Dermis microvascular lymphatic vessel endothelial cell (primary cell): ENCODE data around the gene ATG7. TPM values are rescaled to one million over a fixed set of nuclear protein-coding genes. Genes with fewer than 3 reads are reported as not detected.
A peak's percentile ranks its signal among the peaks of the same experiment; 100 is the strongest.

ENCODE experiments used
- DNase-seq, 2 donors: peaks; one replicate each; pipeline versions ENCODE4 v3.0.0 to v3.0.0-alpha.2; 2010; ENCODE audit warnings: low read depth in 2 of 2
- total RNA-seq: library from RNA; depleted of rRNA; stranded (reverse); fragments of >200 nt; gene quantifications from 2 replicates; pipeline ENCODE4 v1.2.1, GENCODE V29; 2014

ATG7 gene, protein sequence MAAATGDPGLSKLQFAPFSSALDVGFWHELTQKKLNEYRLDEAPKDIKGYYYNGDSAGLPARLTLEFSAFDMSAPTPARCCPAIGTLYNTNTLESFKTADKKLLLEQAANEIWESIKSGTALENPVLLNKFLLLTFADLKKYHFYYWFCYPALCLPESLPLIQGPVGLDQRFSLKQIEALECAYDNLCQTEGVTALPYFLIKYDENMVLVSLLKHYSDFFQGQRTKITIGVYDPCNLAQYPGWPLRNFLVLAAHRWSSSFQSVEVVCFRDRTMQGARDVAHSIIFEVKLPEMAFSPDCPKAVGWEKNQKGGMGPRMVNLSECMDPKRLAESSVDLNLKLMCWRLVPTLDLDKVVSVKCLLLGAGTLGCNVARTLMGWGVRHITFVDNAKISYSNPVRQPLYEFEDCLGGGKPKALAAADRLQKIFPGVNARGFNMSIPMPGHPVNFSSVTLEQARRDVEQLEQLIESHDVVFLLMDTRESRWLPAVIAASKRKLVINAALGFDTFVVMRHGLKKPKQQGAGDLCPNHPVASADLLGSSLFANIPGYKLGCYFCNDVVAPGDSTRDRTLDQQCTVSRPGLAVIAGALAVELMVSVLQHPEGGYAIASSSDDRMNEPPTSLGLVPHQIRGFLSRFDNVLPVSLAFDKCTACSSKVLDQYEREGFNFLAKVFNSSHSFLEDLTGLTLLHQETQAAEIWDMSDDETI
- total RNA-seq: 28.0 and 42.7 TPM in 2 replicates

DNA sequence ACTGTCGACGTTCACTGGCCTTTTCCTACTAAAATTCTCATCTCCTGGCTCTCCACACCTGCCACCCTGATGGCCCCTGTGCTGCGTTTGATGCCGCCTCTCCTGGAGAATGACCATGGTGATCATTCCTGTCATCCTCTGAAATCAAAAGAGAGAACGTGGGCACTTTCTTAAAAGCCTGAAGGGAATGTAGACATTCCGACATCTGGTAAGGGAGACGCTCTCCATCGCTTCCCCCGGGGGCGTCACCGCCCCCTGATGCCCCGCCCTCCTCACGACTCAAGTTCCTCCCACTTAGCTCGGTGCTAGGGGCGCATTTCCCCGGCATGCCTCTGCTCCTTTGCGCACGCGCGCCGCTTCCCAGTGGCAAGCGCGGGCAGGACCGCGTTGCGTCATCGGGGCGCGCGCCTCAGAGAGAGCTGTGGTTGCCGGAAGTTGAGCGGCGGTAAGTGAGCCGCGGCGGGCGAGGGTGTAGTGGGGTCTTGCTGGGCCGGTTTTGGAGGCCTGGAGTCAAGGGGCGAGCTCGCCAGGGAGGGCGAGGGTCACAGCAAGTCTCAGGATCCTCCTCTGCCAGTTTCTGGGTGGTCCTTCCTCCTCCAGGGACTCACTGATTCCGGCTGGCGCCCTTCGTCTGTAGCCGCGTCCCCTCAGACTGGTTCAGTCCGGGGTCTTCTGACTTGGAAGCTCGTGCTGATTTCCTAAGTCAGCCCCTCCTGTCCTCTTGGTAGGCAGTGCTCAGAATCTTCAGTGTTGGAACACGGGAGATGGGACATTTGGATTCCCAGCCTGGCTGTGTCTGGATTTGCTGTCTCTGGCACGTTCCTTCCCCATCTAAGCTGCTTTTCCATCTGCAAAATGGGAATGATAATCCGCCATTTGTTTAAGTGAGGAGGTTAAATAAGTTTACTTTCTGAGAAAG, at the start of gene ATG7:
Gene ATG7, plus strand, starts transcription at position 412 of the 919 bp plus-strand sequence. CDS start 26,299 bp downstream, outside the sequence.
- DNase-seq: peak; percentile 89 to 97

DNA sequence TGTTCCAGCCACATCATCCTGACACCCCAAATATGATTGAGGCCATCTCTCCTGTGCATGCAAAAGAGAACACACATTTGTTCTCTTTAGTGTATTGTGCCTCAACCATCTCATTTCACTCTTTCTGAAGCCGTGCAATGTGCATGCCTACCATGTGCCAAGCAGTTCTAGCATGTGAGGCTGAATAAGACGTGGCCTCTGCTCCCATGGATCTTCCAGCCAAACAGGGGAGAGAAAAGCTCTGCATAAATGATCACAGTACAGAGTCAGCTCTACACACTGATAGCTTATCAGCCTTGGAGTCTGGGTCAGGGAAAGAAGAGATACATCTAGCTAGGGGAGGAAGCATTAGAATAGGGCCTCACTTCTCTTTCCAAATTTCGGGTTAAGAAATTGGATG, 48.2 kb upstream of the ATG7 start:
- no peak for DNase-seq

DNA sequence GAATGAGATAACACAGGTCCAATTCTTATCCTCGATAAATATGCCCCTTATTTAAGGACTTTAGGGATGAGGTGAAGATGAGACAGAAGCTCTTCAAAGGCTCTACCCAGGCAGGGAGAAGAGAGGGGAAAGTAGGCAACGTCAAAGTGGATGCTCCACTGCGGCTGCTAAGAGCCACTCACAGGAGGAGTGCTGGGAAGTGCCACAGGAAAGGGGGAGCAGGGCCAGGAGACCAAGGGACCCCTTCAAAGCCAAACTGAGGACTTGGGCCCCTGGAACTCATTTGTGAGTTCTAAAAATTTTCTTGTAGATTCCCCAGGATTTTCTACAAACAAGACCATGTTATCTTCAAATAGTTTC, 47.3 kb upstream of the ATG7 start:
- no peak for DNase-seq

DNA sequence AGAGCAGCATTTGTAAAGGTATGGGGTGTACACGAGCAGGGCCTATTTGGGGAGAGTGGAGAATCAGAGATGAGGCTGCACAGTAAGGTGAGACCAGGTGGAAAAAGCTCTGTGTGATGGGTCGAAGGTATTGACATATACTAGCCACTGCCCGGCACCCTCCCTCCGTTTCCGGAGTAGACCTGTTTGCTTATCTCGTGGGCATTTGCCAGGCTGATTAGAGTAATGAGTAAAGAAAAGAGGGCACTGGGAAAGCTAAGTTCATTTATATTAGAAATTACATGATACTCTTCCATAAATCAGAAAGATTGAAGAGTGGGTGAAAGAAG, 46.2 kb upstream of the ATG7 start:
- DNase-seq: no peak

DNA sequence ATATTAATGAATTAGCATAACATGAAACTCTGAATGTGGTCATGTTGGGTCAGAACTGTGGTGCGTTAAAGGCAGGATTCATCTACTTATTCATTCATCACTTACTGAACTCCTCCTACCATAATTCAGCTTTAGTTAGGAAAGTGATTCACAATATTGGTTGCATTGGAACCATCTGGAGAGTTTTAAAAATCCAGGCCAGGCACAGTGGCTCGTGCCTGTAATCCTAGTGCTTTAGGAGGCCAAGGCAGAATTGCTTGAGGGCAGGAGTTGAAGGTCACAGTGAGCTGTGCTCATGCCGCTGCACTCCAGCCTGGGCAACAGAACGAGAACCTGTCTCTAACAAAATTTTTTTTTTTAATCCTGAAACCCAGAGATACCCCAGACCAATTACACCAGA, 44.2 kb upstream of the ATG7 start:
- DNase-seq: no peak

DNA sequence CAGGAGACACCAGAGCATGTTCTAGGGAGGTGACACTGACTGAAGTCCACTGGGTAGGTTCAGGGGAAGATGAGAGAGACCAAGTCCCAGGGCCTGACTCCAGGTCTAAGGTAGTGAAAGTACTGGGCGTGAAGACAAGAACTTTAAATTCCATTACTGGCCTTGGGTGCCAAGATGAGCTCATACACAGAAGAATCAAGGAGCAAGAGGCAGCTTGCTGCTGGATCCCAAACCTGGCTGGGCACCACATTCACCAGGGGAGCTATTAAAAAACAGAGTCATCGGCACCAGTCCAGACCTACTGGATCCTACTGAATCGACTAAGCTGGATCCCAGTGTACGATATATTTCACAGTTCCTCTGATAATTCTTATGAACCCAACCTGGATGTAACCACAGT, 42.1 kb upstream of the ATG7 start:
- DNase-seq: no peak

DNA sequence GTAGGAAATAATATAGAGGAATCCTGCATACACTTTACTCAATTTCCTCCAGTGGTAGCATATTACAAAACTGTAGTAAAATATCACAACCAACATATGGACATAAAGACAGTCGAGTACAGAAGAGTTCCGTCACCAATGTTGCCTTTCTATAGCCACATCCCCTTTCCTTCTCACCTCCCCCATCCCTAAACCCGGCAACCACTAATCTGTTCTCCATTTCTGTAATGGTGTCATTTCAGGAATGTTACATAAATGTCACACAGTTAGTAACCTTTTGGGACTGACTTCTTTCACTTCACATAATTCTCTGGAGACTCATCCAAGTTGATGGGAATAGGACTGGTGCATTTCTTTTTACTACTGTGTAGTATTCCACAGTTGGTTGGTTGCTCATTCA, 41.4 kb upstream of the ATG7 start:
- DNase-seq: no peak

DNA sequence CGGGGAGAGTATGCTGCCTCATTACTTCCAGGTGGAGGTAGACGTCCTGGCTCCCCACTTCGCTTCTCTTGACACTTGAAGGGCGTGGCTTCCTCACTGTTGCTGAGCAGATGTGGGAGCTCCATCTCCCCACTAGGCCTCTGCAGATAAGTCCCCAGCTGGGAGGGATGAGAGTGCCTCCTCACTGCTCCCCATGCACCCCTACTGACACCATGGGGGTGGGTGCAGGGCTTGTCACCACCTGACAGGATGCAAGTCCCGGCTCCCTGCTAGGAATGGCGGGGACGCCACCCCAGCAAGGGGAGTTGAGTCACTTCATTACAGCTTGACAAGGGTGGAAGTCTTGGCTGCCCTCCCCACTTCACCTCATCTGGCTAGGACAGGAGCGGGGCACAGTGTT, 36.8 kb upstream of the ATG7 start:
- DNase-seq: no peak

DNA sequence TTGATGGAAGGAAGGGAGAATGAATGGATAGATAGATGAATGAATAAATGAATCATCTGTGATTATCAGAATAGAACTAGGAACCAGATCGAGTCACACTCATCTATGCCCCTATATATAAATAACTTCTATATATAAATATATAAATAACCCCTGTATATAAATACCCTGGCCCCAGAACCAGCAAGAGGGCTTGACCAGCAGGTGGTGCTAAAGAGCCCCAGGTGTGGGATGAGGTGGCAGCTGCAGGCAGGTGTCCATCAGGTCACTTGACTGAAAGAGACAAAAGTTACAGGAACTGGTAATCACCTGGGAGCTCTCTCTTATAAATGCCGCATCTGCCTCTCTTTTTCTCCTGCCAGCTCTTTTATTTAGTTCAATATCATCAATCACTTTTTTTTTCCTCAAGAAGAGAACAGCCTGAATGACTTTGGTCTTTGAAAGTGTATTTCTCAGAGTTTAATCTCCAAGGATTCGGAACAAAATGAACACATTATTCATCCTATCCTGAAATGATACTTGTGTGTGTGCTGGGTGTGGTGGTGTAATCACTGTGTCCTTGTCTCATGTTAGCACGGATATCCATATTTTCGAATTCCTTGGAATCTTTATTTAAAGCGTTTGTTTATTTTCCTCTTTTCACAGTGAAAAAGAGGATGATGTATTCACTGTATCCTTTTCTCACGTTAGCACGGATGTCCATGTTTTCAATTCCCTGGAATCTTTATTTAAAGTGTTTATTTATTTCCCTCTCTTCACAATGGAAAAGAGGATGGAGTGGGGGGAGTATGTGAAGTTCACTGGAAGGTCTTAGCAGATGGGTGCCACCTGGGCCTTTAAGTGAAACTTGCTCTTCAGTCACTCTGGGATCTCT, 35.4 kb upstream of the ATG7 start:
- peak; percentile 47 to 85 for DNase-seq

DNA sequence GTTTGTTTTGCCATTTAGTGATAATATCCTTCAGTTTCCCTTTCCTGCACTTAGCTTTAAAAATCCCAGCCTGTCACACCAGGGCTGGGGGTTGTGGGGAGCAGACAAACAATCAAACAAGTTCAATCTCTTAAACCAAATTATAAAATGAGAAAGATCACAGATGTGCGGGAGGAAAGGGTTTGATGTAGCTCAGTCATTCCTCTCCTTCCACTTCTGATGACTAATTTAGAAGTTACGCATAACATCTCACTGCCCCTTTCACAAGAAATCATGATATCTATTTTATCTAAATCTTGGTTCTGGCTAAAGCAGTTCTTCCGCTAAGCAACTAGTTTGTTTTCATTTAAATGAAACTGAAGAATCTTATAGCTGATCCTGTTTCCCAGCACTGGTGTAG, 34.1 kb upstream of the ATG7 start:
- DNase-seq: peak in 1 of 2 donors; percentile 74

DNA sequence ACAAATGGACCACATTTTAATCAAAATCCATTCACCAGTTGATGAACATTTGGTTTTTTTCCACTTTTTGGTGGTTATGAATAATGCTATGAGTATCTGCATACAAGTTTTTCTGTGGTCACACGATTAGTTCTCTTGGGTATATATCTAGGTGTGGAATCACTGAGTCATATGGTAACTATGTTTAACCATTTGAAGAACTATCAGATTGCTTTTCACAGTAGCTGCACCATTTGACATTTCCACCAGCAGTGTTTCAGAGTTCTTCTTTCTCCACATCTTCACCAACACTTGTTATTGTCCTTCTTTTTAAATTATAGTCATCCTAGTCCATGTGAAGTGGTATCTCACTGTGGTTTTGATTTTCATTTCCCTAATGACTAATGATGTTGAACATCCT, 33.3 kb upstream of the ATG7 start:
- DNase-seq: peak in 1 of 2 donors; percentile 63

DNA sequence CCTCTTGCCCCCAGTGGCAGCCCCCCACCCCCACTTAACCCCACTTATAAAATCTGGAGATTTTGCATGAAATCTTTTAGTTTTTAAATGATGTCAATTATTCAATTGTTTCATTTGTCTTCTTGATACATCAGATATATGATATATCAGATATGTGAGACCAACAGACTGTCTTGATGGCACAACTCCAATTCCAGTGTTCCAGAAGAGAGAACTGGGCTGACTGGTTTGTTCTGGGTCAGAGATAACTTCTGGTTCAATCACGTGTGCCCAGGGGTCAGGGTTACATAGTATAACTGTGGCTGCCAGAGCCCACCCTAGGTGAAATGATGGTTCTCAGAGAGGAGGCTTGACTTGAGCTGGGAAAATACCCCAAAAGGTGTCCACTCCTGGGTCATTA, 32.4 kb upstream of the ATG7 start:
- no peak for DNase-seq

DNA sequence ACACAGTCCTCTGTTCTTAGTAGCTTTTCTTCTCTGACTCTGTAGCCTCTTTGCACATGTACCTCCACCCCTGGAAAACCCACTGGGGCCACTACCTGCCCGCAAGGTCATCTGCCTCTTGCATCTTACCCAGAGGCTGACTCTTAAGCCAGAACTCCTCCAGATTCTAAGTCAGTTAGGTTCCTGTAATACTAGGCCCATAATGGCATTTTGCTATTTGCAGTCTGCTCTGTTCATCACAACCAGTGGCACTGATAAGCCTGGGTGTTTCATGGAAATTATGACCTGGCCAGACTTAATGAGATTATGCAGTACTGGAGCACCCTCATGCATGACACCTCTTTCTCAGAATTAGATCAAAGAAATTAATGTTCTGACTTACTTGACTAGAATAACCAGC, 31.7 kb upstream of the ATG7 start:
- no peak for DNase-seq

DNA sequence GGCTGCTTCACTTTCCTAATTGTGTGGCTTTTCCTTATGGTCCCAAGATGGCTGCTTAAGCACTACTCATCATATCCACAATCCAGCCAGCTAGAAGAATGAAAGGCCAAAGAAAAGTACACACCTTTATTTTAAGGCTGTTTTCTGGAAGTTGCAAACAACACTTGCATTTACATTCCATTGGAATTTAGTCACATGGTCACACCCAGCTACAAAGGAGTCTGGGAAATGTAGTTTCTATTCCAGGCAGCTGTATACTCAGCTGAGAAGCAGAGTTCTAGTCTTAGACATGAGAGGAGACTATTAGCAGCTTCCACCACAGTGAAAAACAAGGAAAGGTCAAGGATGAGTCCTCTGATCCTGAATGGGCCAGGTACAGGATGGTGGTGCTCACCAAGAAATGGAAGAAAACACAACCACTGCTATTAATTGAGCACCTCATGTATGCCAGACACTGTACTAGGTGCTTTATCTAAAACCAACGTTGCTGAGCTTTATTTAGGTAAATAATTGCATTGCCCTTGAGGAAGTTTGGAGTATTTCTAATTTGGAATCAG, 28.0 kb upstream of the ATG7 start:
- no peak for DNase-seq

DNA sequence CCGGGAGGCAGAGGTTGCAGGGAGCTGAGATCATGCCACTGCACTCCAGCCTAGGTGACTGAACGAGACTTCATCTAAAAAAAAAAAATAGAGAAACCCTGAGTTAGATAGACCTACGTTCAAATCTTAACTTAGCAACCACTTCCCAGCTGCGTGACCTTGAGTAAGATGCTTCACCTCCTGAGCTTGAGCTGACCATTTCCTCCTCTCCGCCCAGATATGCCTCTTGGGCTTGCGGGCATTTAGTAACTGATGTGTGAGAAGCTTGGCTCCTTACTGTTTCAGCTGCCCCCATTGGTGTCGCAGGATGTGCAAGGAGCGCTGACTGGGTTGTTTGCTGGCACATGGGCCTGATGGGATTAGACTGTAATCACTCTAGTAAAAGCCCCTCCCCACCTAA, 26.9 kb upstream of the ATG7 start:
- DNase-seq: no peak

DNA sequence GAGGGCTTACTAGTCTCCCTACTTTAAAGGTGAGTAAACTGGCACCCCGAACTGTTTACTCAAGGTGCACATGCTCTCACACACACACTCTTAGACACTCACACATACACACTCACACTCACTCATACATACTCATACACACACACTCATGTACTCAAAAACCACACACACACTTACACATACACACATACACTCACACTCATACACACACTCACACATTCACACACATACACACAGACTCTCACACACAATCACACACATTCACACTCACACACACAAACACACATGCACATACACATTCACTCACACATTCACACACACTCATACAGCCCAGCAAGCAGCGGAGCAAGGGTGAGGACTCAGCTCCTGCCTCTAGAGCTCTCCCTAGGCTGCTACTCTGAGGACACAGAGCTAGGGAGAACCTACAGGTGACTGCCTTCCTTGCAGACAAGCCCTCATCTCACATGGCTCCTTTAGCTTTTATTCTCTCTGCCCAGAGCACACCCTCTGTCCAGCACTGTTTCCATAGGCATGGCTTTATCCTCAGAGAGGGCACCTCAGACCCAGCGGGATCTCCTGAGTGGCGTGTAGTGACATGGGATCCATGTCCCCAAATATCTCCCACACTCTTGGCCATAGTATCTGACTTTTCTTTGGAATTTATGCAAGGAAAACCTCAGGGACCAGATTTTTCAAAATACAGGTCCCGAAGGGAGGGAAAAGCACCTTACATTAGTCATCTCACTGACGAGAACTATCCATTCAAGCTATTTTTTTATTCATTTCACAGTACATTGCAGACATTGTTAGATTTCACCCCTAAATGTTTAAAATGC, 26.2 kb upstream of the ATG7 start:
- DNase-seq: no peak

DNA sequence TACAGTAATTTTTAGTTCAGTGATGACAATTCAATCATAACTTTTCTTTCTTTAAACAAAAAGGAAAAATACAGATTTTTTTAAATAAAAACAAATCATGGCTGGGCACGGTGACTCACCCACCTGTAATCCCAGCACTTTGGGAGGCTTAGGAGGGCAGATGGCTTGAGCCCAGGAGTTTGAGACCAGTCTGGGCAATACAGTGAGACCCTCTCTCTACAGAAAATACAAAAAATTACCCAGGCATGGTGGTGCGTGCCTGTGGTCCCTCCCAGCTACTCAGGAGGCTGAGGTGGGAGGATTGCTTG, 25.6 kb upstream of the ATG7 start:
- DNase-seq: no peak

DNA sequence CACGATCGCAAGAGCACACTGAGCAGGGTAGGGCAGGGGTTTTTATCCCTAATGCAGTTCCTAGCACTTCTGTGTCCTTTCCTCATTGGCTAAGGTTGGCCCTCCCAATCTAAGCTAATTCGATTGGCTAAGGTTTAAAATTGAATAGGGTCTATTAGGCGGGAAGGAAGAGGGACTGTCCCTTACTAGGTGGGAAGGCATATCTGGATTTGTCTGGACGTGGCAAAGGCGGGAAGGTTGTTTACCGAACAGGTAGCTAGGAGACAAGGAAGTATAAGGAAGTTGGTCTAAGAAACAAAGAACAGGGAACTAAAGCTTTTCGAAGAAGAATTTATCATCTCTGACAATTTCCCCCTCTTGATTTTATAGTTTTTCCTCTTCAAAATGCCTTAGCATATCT, 24.8 kb upstream of the ATG7 start:
- DNase-seq: no peak

DNA sequence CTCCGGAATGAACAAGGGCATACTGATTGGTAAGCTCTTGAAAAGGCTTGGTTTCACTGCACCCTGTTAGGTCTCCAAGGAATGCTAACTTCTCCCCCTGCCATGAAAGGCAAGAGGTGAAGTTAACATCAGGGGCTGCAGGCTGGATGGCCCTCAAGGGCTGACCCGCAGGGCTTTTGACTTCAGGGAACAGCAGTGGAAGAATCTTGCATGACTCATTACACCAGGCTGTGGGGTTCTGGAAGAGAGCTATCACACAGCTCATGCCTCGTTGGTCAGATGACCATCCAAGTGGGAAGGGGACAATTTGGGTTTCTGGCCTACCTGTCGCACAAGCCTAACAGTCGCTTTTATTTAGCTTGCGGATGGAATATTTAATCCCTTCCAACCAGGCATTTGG, 23.6 kb upstream of the ATG7 start:
- DNase-seq: no peak
